Spleen (tissue), 11 donors: Measurements from ENCODE around the gene IGSF22. TPM values are rescaled to one million over a fixed set of nuclear protein-coding genes. Genes with fewer than 3 reads are reported as not detected.

ENCODE experiments used
- DNase-seq: peaks from one replicate; pipeline ENCODE4 v3.0.0-alpha.2; 2020
- H3K27ac ChIP-seq, 8 donors: fragments of 200-600 bp; sonication (generic) in 7 of 8; 1 replicate in 4 of 8; 2 replicates in 4 of 8; pipeline versions ENCODE4 v1.5.0 to v1.8.0; 2016 to 2021; ENCODE audit warnings: inconsistent platforms in 4 of 8, mild to moderate bottlenecking in 4 of 8, moderate library complexity in 1 of 8
- H3K27me3 ChIP-seq, 7 donors: fragments of 200-600 bp; sonication (generic) in 6 of 7; replicated peaks in 1 of 7; 1 replicate in 4 of 7; 2 replicates in 3 of 7; pipeline versions ENCODE4 v1.5.0 to v1.8.0; 2016 to 2021; ENCODE audit warnings: inconsistent platforms in 3 of 7, mild to moderate bottlenecking in 1 of 7
- H3K36me3 ChIP-seq, 6 donors: fragments of 200-600 bp; sonication (generic) in 5 of 6; 1 replicate in 4 of 6; 2 replicates in 2 of 6; pipeline versions ENCODE4 v1.5.0 to v1.8.0; 2016 to 2021; ENCODE audit warnings: inconsistent platforms in 2 of 6
- H3K4me1 ChIP-seq, 6 donors: fragments of 200-600 bp; sonication (generic) in 5 of 6; 1 replicate in 3 of 6; 2 replicates in 3 of 6; pipeline versions ENCODE4 v1.5.0 to v1.8.0; 2016 to 2021; ENCODE audit warnings: inconsistent platforms in 3 of 6
- H3K4me3 ChIP-seq, 8 donors: fragments of 200-600 bp; sonication (generic) in 7 of 8; 1 replicate in 4 of 8; 2 replicates in 4 of 8; pipeline versions ENCODE4 v1.5.0 to v1.8.0; 2016 to 2021; ENCODE audit warnings: inconsistent platforms in 4 of 8, mild to moderate bottlenecking in 4 of 8, moderate library complexity in 2 of 8
- H3K9me3 ChIP-seq, 8 donors: fragments of 200-600 bp; sonication (generic) in 7 of 8; 1 replicate in 4 of 8; 2 replicates in 4 of 8; pipeline versions ENCODE4 v1.5.0 to v1.8.0; 2016 to 2021; ENCODE audit warnings: inconsistent platforms in 4 of 8
- CTCF ChIP-seq, 11 experiments: fragments of 200-600 bp in 7 of 11; fragments of 450-650 bp in 4 of 11; sonication (generic) in 4 of 11; IDR thresholded peaks in 8 of 11; conservative IDR thresholded peaks in 3 of 11; 1 replicate in 7 of 11; 2 replicates in 4 of 11; pipeline versions ENCODE4 v1.4.0 to v1.8.0; 2016 to 2021; ENCODE audit warnings: antibody characterized with exemption in 11 of 11, inconsistent platforms in 4 of 11, mild to moderate bottlenecking in 1 of 11
- POLR2A ChIP-seq, 3 donors: fragments of 450-650 bp; IDR thresholded peaks; one replicate each; pipeline ENCODE4 v1.5.1; 2017; ENCODE audit warnings: antibody characterized with exemption in 3 of 3, mild to moderate bottlenecking in 1 of 3
- POLR2AphosphoS5 ChIP-seq, 3 donors: sonication (generic); formaldehyde crosslinking; IDR thresholded peaks; one replicate each; pipeline ENCODE4 v1.5.1; 2017; ENCODE audit warnings: antibody characterized with exemption in 3 of 3
- WGBS, 5 donors: extraction: QIAGEN DNeasy Blood & Tissue Kit in 3 of 5; methylation state at CpG; one replicate each; pipeline versions ENCODE4 v1.1.5 to v1.1.7; 2013 to 2018; 5-methylcytosine and 5-hydroxymethylcytosine counted together
- intact Hi-C: fragments of 100-400 bp; cut with DNase I; formaldehyde crosslinking; loops from one replicate; pipeline ENCODE4 v1.15.0; 2023; ENCODE audit warnings: low total_unique reads
- polyA plus RNA-seq, 3 donors: library from polyadenylated mRNA; stranded (reverse); fragments of 200-250 nt; gene quantifications; one replicate each; pipeline ENCODE4 v1.2.1, GENCODE V29; 2013
- total RNA-seq, 7 donors: library from RNA; depleted of rRNA in 3 of 7; stranded (reverse); fragments of >200 nt in 3 of 7; fragmentation: NEBNext Ultra II Directional in 4 of 7; extraction: Animal tissue kit (Norgen Biotek cat#: 25700) in 4 of 7; gene quantifications; one replicate each; pipeline versions ENCODE4 v1.1.0 to v1.2.1, GENCODE V29; 2016 to 2021
- donor health status: healthy with polysubstance abuse.
- donor health status: DM: no; HTN: no; CAD: no; lungs with moderate emphysema.
- donor health status: DM: no; HTN: no; CAD: no.
- donor health status: Bipolar disorder and iron deficiency.
- donor health status: healthy.
- donor health status: DM: no; HTN: no; CAD: no.
- donor health status: DM: yes; HTN: yes; CAD: no.

The IGSF22 gene
- total and polyA plus RNA-seq, 10 donors: 0.12 to 3.2 (median 0.58) TPM; not detected in 2

GRCh38 chr11:18710545-18710944, 15.4 kb downstream of the IGSF22 start:
- Histone ChIP-seq H3K27me3 (peaks cover 0 to 15% (median 0%) of the 10 kb centered on the region in 7 donors), H3K4me1 (peaks cover 0 to 18% (median 15%) of the 10 kb centered on the region in 6 donors), H3K27ac (no peak overlapping the region), H3K9me3 (no peaks in the 10 kb centered on the region), H3K36me3 (no peaks in the 10 kb centered on the region), H3K4me3 (no peak overlapping the region)
- no peak for TF ChIP-seq POLR2A (IDR thresholded peaks at IDR 0.05)
- no peak for TF ChIP-seq POLR2AphosphoS5 (IDR thresholded peaks at IDR 0.05)
- no peak for TF ChIP-seq CTCF (IDR thresholded peaks at IDR 0.05 in 8 of 11, conservative IDR thresholded peaks at IDR 0.05 in 3 of 11)
- intact Hi-C loops: no loop called here
- DNase-seq: peak; percentile 48
- WGBS, 5 donors: 72 to 92% (median 79%) methylated on average over 5 of the region's 5 CpGs

GRCh38 chr11:18709414-18709813, 16.6 kb downstream of the IGSF22 start:
- 90 to 97% (median 93%) methylated on average over 4 of the region's 4 CpGs for WGBS, 5 donors
- peaks cover 0 to 29% (median 21%) of the 10 kb centered on the region in 6 donors for H3K4me1 ChIP-seq
- H3K27ac ChIP-seq: no peak overlapping the region
- H3K36me3 ChIP-seq: no peaks in the 10 kb centered on the region
- DNase-seq: peak; percentile 60
- H3K27me3 ChIP-seq: peaks cover 0 to 16% (median 0%) of the 10 kb centered on the region in 7 donors
- intact Hi-C loops: no loop called here
- no peaks in the 10 kb centered on the region for H3K9me3 ChIP-seq
- no peak for TF ChIP-seq POLR2A (IDR thresholded peaks at IDR 0.05)
- TF ChIP-seq POLR2AphosphoS5 (IDR thresholded peaks at IDR 0.05): no peak
- no peak for TF ChIP-seq CTCF (IDR thresholded peaks at IDR 0.05 in 8 of 11, conservative IDR thresholded peaks at IDR 0.05 in 3 of 11)
- no peak overlapping the region for H3K4me3 ChIP-seq

- peaks cover 0 to 16% (median 0%) of the 10 kb centered on the region in 7 donors for H3K27me3 ChIP-seq
- no peaks in the 10 kb centered on the region for H3K9me3 ChIP-seq
- no peak overlapping the region for H3K4me3 ChIP-seq
- 83 to 93% (median 90%) methylated on average over 12 of the region's 12 CpGs for WGBS, 5 donors
- DNase-seq: peak; percentile 65
- H3K4me1 ChIP-seq: peaks cover 0 to 30% (median 21%) of the 10 kb centered on the region in 6 donors
- peak overlapping the region in 1 of 8 donors; percentile 75 for H3K27ac ChIP-seq
- H3K36me3 ChIP-seq: peaks cover 0 to 5% (median 0%) of the 10 kb centered on the region in 6 donors
- intact Hi-C loops: no loop called here
- no peak for TF ChIP-seq CTCF (IDR thresholded peaks at IDR 0.05 in 8 of 11, conservative IDR thresholded peaks at IDR 0.05 in 3 of 11)
These were observed 18.1 kb downstream of the IGSF22 start for GRCh38 chr11:18707811-18708340.

GRCh38 chr11:18706330-18707243, 19.4 kb downstream of the IGSF22 start:
- intact Hi-C loops: no loop called here
- WGBS, 5 donors: 5 to 12% (median 7%) methylated on average over 33 to 34 of the region's 34 CpGs

More at GRCh38 chr11:18706330-18707243, 19.4 kb downstream of the IGSF22 start:
- Histone ChIP-seq H3K4me1 (peaks cover 0 to 30% (median 21%) of the 10 kb centered on the region in 6 donors), H3K27me3 (peaks cover 0 to 16% (median 0%) of the 10 kb centered on the region in 7 donors), H3K27ac (peak overlapping the region; percentile 10 to 77 (median 69)), H3K36me3 (peaks cover 0 to 18% (median 0%) of the 10 kb centered on the region in 6 donors), H3K4me3 (peak overlapping the region; percentile 27 to 68 (median 38)), H3K9me3 (no peaks in the 10 kb centered on the region)
- TF ChIP-seq POLR2A (IDR thresholded peaks at IDR 0.05) (peak in 1 of 3 donors; percentile 22), POLR2AphosphoS5 (IDR thresholded peaks at IDR 0.05) (peak in 2 of 3 donors; percentile 73 to 79), CTCF (IDR thresholded peaks at IDR 0.05 in 8 of 11, conservative IDR thresholded peaks at IDR 0.05 in 3 of 11) (no peak)
- DNase-seq: peak; percentile 90
